ENCODE data around the gene ATP8B2.
"Not testable (repeated sequence)": the region's sequence is repeated elsewhere in the genome, so short reads cannot be mapped to it uniquely, and the experiment has no call there.

The ATP8B2 gene

GRCh38 chr1:154348429-154349076, 23.2 kb downstream of the ATP8B2 start:
- DNase-seq, result no peak

- no peak for DNase-seq
Measured at GRCh38 chr1:154349121-154349520, 23.8 kb downstream of the ATP8B2 start.

- DNase-seq, result no peak
Measured at GRCh38 chr1:154350383-154350782, 25.1 kb downstream of the ATP8B2 start.

DNA sequence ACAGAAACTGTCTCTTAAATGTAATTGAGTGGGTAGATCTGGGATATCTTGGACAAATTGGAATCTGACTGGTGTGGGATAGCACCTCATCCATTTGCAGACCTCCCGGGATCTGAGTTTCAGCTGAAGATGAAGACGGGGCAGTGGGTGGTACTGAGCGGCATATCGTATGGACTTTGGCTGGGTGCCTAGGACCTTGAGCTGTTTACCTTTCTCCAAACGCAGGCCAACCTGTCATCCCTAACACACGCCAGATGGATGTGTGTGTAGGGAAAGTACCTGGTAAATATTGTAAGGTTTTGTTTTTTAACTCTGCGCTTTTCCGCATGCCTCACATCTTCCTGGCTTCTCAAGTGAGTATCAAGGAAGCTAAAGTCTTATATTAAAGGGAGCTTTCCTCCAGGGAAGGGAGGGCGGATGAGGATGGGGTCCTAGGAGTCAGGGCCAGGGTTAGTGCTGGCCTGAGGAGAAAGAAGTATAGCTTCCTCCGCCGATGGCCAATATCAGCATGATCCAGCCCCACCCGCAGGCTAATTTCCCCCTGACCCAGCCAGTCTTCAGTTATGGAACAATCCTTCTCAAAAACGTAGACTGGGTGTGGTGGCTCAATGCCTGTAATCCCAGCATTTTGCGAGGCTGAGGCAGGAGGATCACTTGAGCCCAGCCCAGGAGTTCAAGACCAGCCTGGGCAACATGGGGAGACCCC, 26.2 kb downstream of the ATP8B2 start:
- DNase-seq, result no peak

DNA sequence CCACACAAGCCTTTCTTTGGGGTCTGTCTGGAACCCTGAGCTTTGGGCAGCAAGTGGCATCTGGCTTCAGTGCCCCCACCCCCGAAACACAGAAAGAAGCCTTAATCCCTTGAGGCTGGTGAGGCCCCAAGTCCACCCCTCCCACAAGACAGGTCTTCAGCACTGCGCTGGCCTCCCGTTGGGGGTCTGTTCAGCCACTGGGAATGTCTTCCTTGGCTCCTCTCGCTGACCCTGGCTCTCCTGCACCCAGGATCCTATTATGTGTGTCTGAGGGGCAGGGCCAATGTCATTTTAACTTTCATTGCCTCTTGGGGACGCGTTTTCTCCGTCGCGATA, 26.9 kb downstream of the ATP8B2 start:
- no peak for DNase-seq

DNA sequence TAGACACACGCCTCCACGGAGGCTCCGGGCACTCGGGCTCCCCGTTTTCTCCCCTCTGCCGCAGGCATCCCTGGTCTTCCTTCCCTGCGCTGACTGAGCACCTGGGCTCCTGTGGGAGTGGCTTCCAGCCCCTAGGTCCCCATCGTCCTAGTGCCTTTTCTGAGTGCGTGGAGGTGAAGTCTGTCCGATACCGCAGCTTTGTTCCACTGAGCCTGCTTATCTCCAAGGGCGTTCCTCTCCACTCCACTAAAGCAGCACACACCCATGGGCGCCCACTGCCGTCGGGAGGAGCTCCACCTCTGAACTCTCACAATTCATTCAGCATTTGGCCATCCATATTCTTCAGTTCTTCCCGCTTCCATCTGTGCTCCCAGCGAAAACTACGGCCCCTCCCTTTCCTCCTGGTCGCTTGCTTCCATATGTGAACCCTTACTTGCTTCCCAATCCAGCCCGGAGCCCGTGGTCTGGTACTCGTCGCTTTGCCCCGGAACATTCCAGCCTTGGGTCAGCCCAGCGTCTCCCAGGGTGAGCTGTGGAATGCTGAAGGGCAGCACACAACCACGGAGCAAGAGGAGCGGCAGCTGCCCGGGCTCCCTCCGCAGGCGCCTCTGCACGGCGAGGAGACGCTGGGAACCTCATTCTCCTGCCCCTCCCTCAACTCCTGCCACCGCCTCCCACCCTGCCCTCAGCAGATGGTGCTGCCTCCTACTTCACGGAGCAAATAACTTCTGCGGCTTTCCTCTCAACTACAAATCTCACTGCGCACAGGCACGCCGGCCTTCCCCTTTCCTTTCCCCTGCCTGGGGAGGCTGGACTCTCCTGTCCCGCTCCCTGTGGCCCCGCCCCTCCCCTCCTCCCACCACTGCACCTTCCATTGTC, 27.5 kb downstream of the ATP8B2 start:
- DNase-seq, result no peak

GRCh38 chr1:154353460-154353904, 28.2 kb downstream of the ATP8B2 start:
- DNase-seq, result no peak

DNA sequence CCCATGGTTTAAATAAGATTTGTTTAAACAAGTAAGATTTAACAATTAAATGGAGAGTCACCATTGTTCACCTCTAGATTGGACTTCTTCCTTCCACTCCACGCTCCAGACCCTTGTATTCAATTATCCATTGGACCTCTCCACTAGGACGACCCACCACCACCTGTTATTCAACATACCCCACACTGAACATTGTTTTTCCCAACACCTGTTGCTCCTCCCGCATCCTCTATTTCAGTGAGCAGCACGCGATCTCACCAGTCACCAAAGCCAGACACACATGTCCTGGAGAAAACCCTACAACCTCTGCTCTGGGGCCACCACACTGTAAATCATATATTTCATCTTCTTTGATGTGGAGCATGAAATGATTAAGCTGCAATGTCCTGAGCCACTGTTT, 28.6 kb downstream of the ATP8B2 start:
- no peak for DNase-seq

DNA sequence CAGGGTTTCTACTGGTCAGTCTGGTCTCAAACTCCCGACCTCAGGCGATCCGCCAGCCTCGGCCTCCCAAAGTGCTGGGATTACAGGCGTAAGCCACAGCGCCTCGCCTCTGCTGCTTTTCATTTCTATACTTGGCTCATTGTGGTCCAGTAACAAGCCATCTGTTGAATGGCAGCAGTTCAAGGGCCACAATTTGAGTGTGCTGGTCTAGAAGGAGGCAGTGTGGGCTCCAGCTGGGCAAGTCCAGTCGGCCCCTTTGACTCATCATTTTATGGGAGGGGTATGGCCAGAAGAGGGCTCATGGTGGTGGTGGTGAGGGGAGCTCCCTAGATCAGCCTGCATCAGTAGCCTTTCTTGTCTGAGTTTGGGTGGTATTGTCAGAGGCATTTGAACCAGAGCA, 33.2 kb downstream of the ATP8B2 start:
- DNase-seq, result no peak

GRCh38 chr1:154360288-154360687, 35.0 kb downstream of the ATP8B2 start:
- no peak for DNase-seq

DNA sequence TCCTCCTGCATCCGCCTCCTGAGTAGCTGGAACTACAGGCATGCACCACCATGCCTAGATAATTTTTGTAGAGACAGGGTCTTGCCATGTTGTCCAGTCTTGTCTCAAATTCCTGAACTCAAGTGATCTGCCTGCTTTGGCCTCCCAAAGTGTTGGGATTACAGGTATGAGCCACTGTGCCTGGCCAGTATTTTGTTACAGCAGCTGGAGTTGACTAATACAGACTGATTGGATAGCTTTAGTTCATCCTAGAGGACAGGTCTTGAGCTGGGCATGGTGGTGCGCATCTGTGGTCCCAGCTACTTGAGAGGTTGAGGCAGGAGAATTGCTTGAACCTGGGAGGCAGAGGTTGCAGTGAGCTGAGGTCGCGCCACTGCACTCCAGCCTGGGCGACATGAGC, 35.6 kb downstream of the ATP8B2 start:
- DNase-seq, result not testable (repeated sequence)

DNA sequence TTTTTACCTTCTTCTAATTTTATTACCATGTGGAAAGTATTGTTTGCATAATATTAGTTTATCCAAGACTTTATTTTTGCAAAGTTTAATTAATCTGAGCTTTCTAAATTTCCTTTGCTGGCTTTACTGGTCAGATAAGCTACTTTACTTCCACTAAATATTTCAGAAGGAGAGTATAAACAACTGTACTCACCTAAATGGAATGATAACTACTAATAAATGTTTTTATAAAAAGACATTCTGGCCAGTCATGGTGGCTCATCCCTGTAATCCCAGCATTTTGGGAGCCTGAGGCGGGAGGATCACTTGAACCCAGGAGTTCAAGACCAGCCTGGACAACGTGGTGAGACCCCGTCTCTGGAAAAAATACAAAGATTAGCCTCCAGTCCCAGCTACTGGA, 36.0 kb downstream of the ATP8B2 start:
- no peak for DNase-seq

GRCh38 chr1:154371436-154371835, 46.1 kb downstream of the ATP8B2 start:
- no peak for DNase-seq

- DNase-seq, result not testable (repeated sequence)
Measured at GRCh38 chr1:154373777-154374357, 48.5 kb downstream of the ATP8B2 start.

DNA sequence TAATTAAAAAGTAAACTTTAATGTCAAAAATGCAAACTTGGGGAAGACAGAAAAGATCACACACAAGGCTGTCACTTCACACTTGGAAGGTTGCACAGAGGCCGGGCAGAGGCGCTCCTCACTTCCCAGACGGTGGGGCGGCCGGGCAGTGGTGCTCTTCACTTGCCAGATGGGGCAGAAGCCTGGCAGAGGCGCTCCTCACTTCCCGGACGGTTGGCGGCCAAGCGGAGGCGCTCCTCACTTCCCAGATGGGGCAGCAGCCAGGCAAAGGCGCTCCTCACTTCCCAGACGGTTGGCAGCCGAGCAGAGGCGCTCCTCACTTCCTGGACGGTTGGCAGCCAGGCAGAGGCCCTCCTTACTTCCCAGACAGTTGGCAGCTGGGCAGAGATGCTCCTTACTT, 54.0 kb downstream of the ATP8B2 start:
- no peak for DNase-seq

GRCh38 chr1:154384650-154385489, 59.5 kb downstream of the ATP8B2 start:
- no peak for DNase-seq

DNA sequence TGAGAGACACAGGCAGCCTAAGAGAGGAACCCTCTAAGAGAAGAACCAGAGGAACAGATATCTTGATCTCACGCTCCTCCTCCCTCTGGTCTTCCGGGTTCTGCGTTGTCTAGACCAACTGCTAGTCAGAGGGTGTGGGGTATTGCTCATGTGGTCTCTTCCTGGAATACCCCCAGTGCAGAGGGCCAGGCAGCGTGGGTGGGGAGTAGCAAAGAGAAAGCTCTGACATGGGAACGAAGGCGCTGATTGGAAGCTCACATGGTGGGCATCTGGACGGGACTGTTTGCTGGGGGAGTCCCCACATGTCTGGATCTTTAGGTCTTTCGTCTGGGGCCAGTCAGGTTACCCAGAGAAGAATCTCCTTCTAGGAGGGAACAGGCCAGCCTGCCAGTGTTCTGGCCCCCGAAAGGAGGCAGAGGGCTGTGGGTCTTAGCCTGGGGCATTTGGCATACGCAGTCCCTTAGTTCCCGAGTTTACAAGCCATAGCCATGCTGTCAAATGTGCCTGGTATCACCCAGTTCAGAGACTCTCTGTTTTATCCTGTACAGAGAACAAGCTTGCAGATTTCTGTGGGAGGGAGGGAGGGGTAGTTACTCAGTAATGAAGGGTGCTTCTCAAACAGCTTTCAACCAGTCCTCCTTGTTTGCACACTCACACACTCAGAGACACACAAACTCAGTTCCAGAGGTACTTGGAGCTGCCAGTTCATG, 61.5 kb downstream of the ATP8B2 start:
- no peak for DNase-seq

DNA sequence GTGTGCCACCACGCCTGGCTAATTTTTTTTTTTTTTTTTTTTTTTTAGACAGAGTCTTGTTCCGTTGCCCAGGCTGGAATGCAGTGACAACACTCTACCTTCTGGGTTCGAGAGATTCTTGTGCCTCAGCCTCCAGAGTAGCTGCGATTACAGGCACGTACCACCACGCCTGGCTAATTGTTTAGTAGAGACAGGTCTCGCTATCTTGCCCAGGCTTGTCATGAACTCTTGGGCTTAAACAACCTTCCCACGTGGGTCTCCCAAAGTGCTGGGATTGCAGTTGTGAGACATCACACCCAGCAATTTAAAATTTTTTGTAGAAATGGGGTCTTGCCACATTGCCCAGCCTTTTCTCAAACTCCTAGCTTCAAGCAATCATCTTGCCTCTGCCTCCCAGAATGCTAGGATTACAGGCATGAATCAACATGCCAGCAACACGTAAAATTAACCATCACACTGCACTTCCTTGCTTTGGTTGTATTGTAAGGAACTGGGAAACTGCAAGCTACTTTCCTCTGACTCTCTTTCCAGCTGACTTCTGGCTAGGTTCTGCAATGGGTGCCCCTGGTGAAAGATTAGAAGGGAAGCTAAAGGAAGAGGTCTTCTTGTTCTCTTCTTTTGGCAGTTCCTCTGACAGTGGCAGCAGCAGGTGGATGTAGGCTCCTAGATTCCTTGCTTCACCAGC, 65.9 kb downstream of the ATP8B2 start:
- no peak for DNase-seq

DNA sequence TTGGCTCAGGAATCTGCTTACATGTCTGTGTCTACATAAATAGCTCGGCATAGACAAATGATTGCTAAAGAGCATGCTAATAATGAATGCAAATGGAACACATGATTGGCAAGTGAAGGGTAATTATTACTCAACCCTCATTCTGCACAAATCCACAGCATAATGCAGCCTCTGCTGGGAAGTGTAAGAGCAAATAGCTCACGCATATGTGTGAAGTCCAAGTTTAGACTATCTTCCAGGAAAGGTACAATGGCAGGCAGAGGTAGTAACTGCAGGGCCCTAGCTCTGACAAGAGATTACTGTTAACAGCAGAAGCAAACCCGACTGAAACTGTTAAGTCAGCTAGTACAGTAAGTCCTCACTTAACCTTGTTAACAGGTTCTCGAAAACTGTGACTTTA, 72.8 kb downstream of the ATP8B2 start:
- no peak for DNase-seq

DNA sequence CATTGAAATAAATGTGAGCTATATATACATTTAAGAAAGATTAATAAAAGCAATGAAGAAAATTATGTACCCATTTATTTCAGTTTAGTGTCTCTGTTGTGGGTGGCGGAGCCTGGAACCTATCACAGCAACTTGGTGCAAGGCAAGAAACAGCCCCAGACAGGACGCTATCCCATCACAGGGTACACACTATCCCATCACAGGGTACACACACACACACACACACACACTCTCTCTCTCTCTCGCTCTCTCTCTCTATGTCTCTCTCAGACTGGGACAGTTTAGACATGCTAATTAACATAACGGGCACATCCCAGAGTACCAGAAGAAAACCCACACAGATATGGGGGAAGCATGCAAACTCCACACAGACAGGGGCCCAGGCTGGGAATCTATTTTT, 73.4 kb downstream of the ATP8B2 start:
- no peak for DNase-seq

GRCh38 chr1:154400381-154400801, 75.1 kb downstream of the ATP8B2 start:
- no peak for DNase-seq
